Right atrium auricular region (tissue), 2 donors: ENCODE measurements around the gene TRMO. TPM values are rescaled to one million over a fixed set of nuclear protein-coding genes. Genes with fewer than 3 reads are reported as not detected.
"Not testable (repeated sequence)": the region's sequence is repeated elsewhere in the genome, so short reads cannot be mapped to it uniquely, and the experiment has no call there.

ENCODE experiments used
- DNase-seq: peaks from one replicate; pipeline ENCODE4 v3.0.0-alpha.2; 2019; ENCODE audit warnings: low spot score
- H3K27ac ChIP-seq, 2 donors: fragments of 200-600 bp; sonication (generic); 1 replicate in 1 of 2; 2 replicates in 1 of 2; pipeline ENCODE4 v1.5.1; 2016 to 2019
- H3K27me3 ChIP-seq, 2 donors: fragments of 200-600 bp; sonication (generic); one replicate each; pipeline versions ENCODE4 v1.5.1 to v1.6.0; 2017 to 2019
- H3K36me3 ChIP-seq: fragments of 200-600 bp; sonication (generic); one replicate; pipeline ENCODE4 v1.5.1; 2016
- H3K4me1 ChIP-seq, 2 donors: fragments of 200-600 bp; sonication (generic); one replicate each; pipeline versions ENCODE4 v1.5.1 to v1.6.0; 2017 to 2019
- H3K4me3 ChIP-seq, 2 donors: fragments of 200-600 bp; sonication (generic); 1 replicate in 1 of 2; 2 replicates in 1 of 2; pipeline ENCODE4 v1.5.1; 2017 to 2019; ENCODE audit warnings: mild to moderate bottlenecking in 1 of 2, moderate library complexity in 1 of 2
- H3K9me3 ChIP-seq, 2 donors: fragments of 200-600 bp; sonication (generic); one replicate each; pipeline ENCODE4 v1.5.1; 2019
- total RNA-seq, 2 donors: library from RNA; depleted of rRNA; stranded (reverse); fragments of >200 nt; gene quantifications; one replicate each; pipeline ENCODE4 v1.1.0, GENCODE V29; 2016
- TF ChIP-seq, protein P1 (sequence below), 2 donors: fragments of 200-600 bp; sonication (generic); IDR thresholded peaks; one replicate each; pipeline ENCODE4 v1.5.1; 2019; ENCODE audit warnings: antibody characterized with exemption in 2 of 2

Gene TRMO
- total RNA-seq, 2 donors from 2014 or later: 13.9 to 14.5 TPM

GRCh38 chr9:97963232-97963631 lies 40.9 kb upstream of the TRMO start:
- Histone ChIP-seq H3K4me3 (no peak overlapping the region), H3K4me1 (no peaks in the 10 kb centered on the region), H3K36me3 (no peaks in the 10 kb centered on the region), H3K27ac (no peak overlapping the region), H3K27me3 (no peaks in the 10 kb centered on the region), H3K9me3 (no peaks in the 10 kb centered on the region)
- TF ChIP-seq, protein P1, sequence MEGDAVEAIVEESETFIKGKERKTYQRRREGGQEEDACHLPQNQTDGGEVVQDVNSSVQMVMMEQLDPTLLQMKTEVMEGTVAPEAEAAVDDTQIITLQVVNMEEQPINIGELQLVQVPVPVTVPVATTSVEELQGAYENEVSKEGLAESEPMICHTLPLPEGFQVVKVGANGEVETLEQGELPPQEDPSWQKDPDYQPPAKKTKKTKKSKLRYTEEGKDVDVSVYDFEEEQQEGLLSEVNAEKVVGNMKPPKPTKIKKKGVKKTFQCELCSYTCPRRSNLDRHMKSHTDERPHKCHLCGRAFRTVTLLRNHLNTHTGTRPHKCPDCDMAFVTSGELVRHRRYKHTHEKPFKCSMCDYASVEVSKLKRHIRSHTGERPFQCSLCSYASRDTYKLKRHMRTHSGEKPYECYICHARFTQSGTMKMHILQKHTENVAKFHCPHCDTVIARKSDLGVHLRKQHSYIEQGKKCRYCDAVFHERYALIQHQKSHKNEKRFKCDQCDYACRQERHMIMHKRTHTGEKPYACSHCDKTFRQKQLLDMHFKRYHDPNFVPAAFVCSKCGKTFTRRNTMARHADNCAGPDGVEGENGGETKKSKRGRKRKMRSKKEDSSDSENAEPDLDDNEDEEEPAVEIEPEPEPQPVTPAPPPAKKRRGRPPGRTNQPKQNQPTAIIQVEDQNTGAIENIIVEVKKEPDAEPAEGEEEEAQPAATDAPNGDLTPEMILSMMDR (IDR thresholded peaks at IDR 0.05): no peak
- DNase-seq: no peak

- DNase-seq: no peak
- H3K27ac ChIP-seq: no peak overlapping the region
- H3K9me3 ChIP-seq: no peaks in the 10 kb centered on the region
- no peaks in the 10 kb centered on the region for H3K36me3 ChIP-seq
- no peak overlapping the region for H3K4me3 ChIP-seq
- TF ChIP-seq, protein P1 (IDR thresholded peaks at IDR 0.05): no peak
- H3K27me3 ChIP-seq: no peaks in the 10 kb centered on the region
- no peaks in the 10 kb centered on the region for H3K4me1 ChIP-seq
These were observed 40.3 kb upstream of the TRMO start for GRCh38 chr9:97962575-97962974.

- TF ChIP-seq, protein P1 (IDR thresholded peaks at IDR 0.05): no peak
- Histone ChIP-seq H3K4me1 (no peaks in the 10 kb centered on the region), H3K4me3 (no peak overlapping the region), H3K27ac (no peak overlapping the region), H3K27me3 (no peaks in the 10 kb centered on the region), H3K36me3 (no peaks in the 10 kb centered on the region), H3K9me3 (no peaks in the 10 kb centered on the region)
- DNase-seq: no peak
These were observed 39.8 kb upstream of the TRMO start for GRCh38 chr9:97962136-97962535.

GRCh38 chr9:97961361-97961760 lies 39.1 kb upstream of the TRMO start:
- no peak overlapping the region for H3K4me3 ChIP-seq
- no peak for DNase-seq
- no peaks in the 10 kb centered on the region for H3K36me3 ChIP-seq
- no peak overlapping the region for H3K27ac ChIP-seq
- H3K9me3 ChIP-seq: no peaks in the 10 kb centered on the region
- TF ChIP-seq, protein P1 (IDR thresholded peaks at IDR 0.05): no peak
- no peaks in the 10 kb centered on the region for H3K27me3 ChIP-seq
- no peaks in the 10 kb centered on the region for H3K4me1 ChIP-seq

DNA sequence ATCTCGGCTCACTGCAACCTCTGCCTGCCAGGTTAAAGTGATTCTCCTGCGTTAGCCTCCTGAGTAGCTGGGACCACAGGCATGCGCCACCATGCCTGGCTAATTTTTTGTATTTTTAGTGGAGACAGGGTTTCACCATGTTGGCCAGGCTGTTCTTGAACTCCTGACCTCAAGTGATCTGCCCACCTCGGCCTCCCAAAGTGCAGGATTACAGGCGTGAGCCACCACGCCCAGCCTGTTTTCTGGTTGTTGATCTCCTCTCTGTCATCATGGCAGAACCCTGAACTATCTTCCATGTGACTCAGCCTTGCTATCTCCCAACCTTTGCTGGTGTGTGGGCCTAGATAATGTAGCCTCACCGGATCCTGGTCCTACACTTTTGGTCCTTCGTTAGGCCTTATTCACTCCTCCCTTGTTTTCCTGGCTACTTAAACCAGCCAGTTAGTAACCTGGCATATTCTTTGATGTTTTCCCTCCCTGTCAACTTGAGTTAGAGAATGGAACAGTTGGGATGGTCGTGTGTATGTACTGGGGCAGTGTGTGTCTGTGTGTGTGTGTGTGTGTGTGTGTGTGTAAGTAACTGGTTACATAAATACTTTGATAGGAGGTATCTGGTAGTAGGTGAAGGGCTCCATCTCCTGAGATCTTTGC lies 38.5 kb upstream of the TRMO start:
- not testable (repeated sequence) for H3K27me3 ChIP-seq, H3K9me3 ChIP-seq, H3K4me1 ChIP-seq, H3K27ac ChIP-seq, H3K36me3 ChIP-seq, H3K4me3 ChIP-seq, DNase-seq

GRCh38 chr9:97959585-97959984 lies 37.3 kb upstream of the TRMO start:
- DNase-seq: no peak

More at GRCh38 chr9:97959585-97959984, 37.3 kb upstream of the TRMO start:
- Histone ChIP-seq H3K27me3 (no peaks in the 10 kb centered on the region), H3K36me3 (no peaks in the 10 kb centered on the region), H3K27ac (no peak overlapping the region), H3K4me1 (no peaks in the 10 kb centered on the region), H3K9me3 (no peaks in the 10 kb centered on the region), H3K4me3 (no peak overlapping the region)
- TF ChIP-seq, protein P1 (IDR thresholded peaks at IDR 0.05): no peak
